A549 (cell line): Measurements from ENCODE around the gene WNT7A.
"Not testable (repeated sequence)": the region's sequence is repeated elsewhere in the genome, so short reads cannot be mapped to it uniquely, and the experiment has no call there.

Source experiments
- CTCF ChIP-seq: fragments of >200 bp; sonication (Bioruptor Twin); formaldehyde crosslinking; IDR thresholded peaks from 3 replicates; pipeline ENCODE4 v1.5.1; 2016
- MAFK ChIP-seq: fragments of 450-650 bp; IDR thresholded peaks from 2 replicates; pipeline ENCODE4 v1.6.1; 2014; ENCODE audit not compliant: partially characterized antibody
- POLR2A ChIP-seq: IDR thresholded peaks from 2 replicates; pipeline ENCODE4 v1.6.1; 2012; ENCODE audit warnings: mild to moderate bottlenecking, low read length
- ZFP36 ChIP-seq: fragments of 450-650 bp; IDR thresholded peaks from 2 replicates; pipeline ENCODE4 v1.6.1; 2014; ENCODE audit warnings: borderline replicate concordance; ENCODE audit not compliant: partially characterized antibody
- TF ChIP-seq, protein P1 (sequence below): fragments of 200-600 bp; sonication (generic); IDR thresholded peaks from 2 replicates; pipeline ENCODE4 v1.6.1; 2016; ENCODE audit warnings: antibody characterized with exemption, mild to moderate bottlenecking, moderate library complexity

- not testable (repeated sequence) for TF ChIP-seq CTCF, POLR2A, MAFK, ZFP36
- TF ChIP-seq, protein P1, sequence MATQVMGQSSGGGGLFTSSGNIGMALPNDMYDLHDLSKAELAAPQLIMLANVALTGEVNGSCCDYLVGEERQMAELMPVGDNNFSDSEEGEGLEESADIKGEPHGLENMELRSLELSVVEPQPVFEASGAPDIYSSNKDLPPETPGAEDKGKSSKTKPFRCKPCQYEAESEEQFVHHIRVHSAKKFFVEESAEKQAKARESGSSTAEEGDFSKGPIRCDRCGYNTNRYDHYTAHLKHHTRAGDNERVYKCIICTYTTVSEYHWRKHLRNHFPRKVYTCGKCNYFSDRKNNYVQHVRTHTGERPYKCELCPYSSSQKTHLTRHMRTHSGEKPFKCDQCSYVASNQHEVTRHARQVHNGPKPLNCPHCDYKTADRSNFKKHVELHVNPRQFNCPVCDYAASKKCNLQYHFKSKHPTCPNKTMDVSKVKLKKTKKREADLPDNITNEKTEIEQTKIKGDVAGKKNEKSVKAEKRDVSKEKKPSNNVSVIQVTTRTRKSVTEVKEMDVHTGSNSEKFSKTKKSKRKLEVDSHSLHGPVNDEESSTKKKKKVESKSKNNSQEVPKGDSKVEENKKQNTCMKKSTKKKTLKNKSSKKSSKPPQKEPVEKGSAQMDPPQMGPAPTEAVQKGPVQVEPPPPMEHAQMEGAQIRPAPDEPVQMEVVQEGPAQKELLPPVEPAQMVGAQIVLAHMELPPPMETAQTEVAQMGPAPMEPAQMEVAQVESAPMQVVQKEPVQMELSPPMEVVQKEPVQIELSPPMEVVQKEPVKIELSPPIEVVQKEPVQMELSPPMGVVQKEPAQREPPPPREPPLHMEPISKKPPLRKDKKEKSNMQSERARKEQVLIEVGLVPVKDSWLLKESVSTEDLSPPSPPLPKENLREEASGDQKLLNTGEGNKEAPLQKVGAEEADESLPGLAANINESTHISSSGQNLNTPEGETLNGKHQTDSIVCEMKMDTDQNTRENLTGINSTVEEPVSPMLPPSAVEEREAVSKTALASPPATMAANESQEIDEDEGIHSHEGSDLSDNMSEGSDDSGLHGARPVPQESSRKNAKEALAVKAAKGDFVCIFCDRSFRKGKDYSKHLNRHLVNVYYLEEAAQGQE: not testable (repeated sequence)
Observed at GRCh38 chr3:13856628-13857027, 23.2 kb downstream of the WNT7A start.
